Measurements from ENCODE around the gene TSSK2.

- no peak for TF ChIP-seq CTCF (IDR thresholded peaks at IDR 0.05; ENCODE audit: extremely low read depth in 1 of 2, insufficient read depth in 1 of 2, low read depth in 1 of 2, low read length in 2 of 2)
- no peak for TF ChIP-seq POLR2A (IDR thresholded peaks at IDR 0.05; ENCODE audit: low read depth, low read length)
- TF ChIP-seq MAX (IDR thresholded peaks at IDR 0.05; ENCODE audit: insufficient read depth, insufficient read length) = no peak
- TF ChIP-seq POLR2AphosphoS5 (IDR thresholded peaks at IDR 0.05; ENCODE audit: insufficient read depth, low read depth, low read length) = no peak
Observed at GRCh38 chr22:19146215-19146968, 15.3 kb downstream of the TSSK2 start.
